HG03139 (cell line): ENCODE measurements around the gene CDS2.
"Not testable (repeated sequence)": the region's sequence is repeated elsewhere in the genome, so short reads cannot be mapped to it uniquely, and the experiment has no call there.

ENCODE experiments used
- ATAC-seq: cut with Tn5 transposase; IDR thresholded peaks from one replicate; pipeline ENCODE4 v1.9.1; 2021; ENCODE audit not compliant: unreplicated experiment

CDS2 gene

DNA sequence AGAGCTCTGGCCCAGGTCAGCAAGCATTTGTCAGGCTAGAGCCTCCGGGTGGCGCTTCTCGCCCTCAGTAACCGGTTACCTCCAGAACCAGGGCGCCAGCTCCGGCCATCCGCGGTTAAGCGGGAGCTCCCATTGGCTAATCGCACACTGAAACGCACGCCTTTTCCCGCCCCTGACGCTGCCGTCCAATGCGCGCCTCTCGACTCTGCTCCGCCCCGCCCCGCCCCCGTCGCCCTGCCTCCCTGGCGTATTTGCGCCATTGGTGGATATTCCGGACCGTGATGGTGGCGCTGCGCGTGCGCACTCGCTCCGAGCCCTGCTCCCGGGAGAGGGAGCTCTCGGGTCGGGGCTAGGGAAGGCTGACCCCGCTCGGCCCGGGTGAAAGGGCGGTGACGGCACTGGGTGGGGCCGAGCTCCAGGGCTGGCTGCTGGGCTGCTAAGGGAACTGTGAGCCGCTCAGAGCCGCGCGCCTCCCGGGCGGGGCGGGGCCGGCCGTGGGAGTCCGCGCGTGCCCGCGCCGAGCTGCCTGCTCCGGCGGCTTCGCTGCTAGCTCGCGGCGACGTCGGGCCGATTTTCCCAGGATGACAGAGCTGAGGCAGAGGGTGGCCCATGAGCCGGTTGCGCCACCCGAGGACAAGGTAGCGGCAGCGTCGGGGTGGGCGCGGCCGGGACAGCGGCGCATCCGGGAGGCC lies at the start of gene CDS2:
TSS of gene CDS2 (plus strand) at position 497 of the 692 bp plus-strand sequence. CDS start at position 582, 85 bp downstream.
- peak; percentile 85 for ATAC-seq

DNA sequence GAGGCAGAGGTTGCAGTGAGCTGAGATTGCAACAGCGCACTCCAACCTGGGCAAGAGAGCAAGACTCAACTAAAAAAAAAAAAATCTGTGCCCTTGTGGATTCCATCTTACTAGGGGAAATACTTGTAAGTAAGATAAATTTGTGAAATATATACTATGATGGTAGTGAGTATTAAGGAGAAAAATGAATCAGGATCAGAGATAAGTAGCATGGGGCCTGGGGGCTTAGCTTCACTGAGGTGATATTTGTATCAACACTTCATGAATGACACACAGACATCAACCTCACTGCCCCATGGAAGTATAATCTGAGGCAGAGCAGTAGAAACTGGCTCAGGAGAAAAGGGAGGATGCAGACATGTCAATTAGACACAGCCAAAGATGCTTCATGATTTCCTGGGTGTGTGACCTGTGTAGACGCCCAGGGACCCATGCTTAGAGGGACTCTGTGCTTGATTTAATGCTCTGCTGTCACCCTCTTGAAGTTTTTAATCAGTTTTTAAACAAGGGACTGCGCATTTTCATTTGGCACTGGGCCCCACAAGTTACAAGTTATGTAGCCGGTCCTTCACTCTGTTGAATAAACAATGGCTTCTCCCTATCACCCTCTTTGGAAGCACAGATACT lies 48.9 kb upstream of the CDS2 start:
- no peak for ATAC-seq

DNA sequence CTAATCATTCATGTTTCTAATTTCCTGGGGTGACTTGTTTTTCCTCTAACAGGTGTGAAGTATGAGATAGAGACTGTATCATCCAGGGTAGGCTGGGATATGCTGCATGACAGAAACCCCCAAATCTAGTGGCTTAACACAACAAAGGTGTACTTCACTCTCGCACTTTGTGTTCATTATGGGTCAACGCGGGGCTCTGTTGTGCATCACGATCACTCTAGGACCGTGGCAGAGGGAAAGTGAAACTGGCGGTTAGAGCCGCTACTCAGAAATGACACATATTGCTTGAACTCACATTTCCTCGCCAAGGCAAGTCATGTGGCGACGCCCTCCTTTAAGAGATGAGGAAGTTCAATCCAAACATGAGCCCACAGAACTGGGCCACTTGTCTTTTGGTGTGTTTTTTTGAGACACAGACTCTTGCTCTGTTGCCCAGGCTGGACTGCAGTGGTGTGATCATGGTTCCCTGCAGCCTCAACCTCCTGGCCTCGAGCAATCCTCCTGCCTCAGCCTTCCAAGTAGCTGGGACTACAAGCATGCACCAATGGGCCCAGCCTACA lies 48.3 kb upstream of the CDS2 start:
- peak; percentile 87 for ATAC-seq

DNA sequence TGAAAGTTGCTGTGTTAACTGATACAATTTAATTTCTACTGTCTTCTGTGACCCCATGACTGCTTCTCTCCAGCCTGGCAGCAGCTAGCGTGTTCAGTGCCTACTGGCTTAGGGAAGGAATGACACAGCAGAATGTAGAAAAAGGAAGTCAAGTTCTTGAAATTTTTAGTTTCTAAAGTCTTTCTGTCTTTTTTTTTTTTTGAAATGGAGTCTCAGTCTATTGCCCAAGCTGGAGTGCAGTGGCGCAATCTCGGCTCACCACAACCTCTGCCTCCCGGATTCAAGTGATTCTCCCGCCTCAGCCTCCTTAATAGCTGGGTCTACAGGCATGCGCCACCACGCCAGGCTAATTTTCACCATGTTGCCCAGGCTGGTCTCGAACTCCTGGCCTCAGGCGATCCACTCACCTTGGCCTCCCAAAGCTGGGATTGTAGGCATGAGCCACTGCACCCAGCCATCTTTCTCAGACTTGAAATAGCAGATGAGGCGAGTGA lies 46.4 kb upstream of the CDS2 start:
- no peak for ATAC-seq

DNA sequence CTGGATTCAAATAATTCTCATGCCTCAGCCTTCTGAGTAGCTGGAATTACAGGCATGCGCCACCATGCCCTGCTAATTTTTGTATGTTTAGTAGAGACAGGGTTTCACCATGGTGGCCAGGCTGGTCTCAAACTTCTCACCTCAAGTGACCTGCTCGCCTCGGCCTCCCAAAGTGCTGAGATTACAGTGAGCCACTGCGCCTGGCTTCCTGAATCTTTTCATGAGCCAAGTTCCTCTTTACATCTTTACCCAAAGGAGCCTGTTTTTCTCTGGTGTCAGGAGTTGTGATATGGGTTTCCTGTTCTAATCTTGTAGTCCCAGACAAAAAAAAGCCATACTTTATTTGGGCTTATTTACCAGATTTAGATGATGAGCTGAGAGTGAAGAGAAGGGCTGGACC lies 41.4 kb upstream of the CDS2 start:
- no peak for ATAC-seq

DNA sequence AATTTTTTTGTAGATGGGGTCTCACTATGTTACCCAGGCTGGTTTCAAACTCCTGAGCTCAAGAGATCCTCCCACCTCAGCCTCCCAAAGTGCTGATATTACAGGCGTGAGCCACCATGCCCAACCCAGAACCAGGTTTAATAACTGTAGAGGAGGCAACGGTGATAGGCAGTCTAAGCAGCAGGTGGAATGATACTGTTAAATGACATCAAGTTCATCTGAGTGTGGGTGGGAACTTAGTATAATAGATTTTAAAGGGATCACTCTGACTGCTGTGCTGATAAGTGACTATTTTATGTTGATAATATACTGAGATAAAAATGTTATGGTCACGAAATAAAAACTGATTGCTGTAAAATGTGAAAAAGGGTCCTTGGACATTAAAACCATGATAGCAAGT lies 38.1 kb upstream of the CDS2 start:
- no peak for ATAC-seq

DNA sequence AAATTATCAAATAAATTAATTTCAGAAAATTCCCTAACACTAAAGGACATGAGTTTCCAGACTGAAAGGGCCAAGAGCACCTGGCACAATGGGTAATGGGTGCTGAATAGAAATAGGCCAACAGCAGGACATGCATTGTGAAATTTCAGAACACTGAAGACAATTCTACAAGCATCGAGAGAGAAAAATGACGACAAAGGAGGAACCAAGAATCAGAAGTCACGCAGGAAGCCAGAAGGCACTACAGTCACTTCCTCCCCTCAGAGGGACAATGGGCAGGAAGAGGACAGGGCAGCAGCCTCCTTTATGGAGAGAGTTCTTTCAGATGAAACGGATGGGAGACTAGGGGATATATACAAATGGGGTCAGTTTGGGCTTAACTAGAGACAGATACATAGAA lies 36.6 kb upstream of the CDS2 start:
- no peak for ATAC-seq

DNA sequence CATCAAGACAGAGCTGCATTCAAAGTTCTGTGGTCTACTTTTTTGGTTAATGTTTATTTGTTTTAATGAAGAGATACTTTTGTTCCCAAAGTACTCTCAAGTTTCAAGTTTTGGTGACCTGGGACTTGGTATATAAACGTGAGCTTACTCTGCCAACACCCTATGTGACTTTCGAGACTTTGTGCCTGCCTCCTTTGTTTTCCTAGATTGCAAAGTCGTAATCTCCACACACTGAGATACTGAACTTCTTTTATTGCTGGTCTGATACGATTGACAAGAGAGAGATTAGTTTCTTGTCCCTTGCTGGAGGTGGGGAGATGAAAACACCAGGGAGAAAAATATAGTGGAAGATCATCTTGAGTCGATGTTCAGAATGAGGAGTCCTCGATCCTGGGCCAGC lies 34.9 kb upstream of the CDS2 start:
- no peak for ATAC-seq

DNA sequence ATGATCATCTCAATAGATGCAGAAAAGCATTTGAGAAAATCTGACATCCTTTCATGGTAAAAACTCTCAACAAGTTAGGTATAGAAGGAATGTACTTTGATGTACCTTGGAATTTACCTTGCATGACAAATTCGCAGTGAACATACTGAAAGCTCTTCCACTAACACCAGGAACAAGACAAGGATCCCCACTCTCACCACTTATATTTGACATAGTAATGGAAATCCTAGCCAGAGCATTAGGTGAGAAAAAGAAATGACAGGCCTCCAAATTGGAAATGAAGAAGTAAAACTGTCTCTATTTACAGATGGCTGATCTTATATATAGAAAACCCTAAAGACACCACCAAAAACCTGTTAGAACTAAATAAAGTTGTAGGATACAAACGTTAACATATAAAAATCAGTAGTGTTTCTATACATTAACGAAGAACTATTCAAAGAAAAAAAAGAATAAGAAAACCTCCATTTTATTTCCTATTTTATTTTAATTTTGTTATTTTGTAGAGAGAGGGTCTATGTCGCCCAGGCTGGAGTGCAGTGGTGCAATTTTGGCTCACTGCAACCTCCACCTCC lies 34.0 kb upstream of the CDS2 start:
- ATAC-seq: no peak

DNA sequence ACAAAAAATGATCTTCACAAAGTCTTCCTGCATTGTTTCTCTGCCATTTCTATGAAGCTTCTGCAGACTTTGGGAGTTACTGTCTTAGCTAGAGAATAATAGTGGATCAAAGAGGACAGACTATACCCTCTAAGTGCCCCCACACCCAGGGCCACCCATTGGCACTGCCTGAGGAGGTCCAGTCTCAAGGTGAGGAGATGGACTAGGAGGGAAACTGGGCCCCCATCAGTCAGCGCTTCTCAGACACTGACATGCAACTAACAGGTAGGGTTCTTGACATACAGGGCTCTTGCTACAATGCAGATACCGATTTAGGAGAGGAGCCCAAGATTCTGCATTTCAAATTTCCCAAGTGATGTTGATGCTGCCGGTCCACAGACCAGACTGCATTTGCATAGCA lies 31.4 kb upstream of the CDS2 start:
- no peak for ATAC-seq

DNA sequence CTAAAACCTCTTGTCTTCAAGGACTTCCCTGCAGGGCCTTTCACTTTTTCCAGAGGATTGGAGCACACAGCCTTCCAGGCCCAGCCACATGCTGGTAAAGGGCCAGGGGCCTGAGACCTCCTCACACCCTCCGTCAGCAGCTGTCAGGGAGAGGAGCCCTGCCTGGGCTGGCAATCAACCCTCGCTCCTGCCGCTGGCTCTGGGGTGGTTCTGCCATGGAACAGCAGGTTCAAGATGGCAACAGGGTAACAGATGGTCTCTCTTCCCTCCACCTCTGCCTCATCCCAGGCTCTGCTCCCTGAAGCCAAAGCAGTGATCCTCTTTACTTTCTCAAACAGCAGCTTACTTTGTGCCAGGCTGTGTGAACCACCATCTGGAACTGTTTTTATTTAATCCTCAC lies 30.9 kb upstream of the CDS2 start:
- no peak for ATAC-seq

DNA sequence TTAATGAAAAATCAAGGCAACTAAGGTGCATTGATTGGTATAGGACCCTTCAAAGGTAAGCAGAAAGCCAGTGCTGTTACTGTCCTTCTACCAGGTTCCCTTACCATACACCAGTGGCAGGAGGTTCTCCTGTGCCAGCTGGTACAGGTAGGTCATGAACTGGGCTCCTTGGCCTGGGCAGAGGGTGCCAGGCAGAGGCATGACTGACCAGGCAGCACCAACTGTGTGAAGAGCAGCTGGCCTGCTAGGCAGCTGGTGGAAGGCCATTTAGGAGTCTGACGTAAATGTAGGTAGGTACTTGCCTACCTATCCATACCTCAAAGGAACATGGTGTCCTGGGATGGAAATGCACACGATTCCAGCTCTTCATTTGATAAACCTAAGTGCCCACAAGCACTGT lies 30.3 kb upstream of the CDS2 start:
- no peak for ATAC-seq

DNA sequence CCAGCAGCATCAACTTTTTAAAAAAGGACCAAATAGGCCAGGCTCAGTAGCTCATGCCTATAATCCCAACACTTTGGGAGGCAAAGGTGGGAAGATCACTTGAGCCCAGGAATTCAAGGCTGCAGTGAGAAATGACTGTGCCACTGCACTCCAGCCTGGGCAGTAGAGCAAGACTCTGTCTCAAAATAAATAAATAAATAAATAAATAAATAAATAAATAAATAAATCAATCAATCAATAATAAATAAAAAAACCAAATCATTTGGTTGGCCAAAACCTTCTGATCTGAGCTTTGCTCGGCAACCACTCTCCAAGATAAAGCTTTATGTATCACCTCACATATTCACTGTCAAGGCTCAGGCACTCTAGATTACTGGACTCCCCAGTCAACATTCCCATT lies 27.8 kb upstream of the CDS2 start:
- not testable (repeated sequence) for ATAC-seq

DNA sequence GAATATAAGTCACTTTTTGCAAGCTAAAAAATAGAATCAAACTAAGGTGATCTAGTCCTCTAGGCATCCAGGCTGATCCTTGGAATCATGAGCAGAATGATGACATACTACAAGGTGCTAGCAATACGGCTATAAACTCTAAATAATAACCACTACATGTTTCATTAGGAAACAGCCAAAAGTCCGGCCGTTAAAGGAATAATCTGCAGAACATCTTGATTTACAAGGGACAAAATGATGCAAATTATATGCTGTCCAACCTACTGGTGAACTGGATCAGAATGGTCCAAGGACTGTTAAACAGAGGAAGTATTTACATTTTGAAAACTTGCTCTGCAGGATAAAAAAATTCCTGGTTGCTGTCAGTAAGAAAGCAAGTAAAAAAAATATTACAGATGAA lies 26.9 kb upstream of the CDS2 start:
- not testable (repeated sequence) for ATAC-seq

DNA sequence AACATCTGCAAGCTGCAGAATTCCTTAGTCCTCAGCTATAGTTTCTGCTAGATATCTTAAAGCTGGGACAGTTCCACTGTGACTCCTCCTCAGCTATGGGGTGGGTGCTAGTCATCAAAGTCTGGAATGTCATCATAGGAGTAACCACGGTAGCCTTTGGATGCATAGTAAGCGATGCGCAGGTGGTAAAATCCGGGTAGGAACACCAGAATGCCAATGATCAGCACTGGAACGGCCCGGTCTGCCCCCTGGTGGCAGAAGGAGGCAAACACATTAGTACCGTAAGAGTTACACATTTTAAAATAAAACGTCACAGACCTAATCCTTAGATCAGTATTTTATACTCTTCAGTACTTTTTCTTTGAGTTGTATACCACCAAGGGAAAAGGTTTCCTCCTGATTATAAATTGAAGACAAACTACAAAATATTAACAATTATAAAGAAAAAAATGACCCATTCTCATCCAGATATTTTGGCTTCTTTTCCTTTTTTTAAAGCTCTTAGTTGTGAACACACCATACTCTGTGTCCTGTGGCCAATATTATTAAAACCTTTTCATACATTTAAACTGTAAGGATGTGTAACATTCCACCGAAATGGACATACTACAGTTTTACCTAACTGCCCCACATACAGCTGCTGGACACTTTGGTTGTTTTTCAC lies 26.0 kb upstream of the CDS2 start:
- ATAC-seq: no peak

DNA sequence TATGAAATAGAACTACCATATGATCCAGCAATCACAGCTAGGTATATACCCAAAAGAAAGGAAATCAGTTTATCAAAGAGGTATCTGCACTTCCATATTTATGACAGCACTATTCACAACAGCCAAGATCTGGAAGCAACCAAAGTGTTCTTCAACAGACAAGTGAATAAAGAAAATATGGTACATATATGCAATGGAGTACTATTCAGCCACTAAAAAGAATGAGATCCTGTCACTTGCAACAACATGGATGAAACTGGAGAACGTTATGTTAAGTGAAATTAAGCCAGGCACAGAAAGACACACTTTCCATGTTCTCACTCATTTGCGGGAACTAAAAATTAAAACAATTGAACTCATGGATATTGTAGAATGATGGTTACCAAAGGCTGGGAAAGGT lies 22.3 kb upstream of the CDS2 start:
- ATAC-seq: no peak

DNA sequence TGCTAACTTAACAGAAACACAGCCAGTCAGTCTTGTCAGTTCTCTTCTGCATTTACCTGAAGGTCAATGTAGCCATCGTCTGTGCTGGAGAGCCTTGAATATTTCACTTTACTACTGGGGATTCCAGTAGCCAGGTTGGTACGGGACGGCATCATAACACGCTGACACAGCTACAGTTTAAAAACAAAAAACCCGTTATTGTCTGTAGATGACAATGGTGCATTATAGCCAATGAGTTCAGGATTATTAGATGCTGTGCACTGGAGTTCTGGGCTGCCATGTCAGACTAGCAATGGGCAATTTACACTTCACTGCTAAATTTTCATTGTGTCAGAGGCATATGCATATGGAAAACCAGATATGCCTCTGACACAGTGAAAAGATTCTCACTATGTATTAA lies 17.5 kb upstream of the CDS2 start:
- ATAC-seq: no peak

DNA sequence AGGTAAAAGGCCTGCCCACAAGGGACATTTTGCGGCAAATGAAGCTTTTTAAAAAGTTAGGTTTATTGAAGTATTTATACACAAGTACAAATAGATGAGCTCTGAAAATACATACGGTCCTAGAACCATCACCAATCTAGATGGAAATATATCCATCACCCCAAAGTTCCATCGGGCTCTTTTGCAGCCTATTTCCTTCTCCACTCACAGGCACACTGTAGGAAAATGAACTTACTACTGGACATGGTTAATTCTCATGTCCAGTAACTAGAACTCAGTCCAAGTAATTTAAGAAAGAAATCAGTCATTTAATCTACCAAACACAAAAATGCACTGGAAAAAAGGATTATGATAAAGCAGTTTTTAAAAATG lies 13.2 kb upstream of the CDS2 start:
- ATAC-seq: no peak

DNA sequence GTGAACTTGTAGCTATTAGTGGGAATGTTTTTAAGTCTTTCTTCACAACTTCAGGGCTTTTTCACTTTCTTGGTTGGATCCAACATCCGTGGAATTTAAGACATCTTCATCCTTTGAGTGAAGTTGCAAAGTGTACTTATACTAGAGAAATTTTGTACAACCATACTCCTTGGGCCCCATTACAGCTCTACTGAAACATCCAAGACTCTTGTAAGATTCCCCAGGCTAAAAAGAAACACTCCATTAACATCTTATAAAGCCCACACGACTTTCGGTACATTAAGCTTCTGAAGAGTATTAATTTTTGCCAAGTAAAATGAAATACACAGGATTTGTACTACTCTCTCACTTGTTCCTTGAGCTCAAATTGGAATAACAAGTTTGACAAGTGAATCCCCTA lies 12.4 kb upstream of the CDS2 start:
- ATAC-seq: no peak

DNA sequence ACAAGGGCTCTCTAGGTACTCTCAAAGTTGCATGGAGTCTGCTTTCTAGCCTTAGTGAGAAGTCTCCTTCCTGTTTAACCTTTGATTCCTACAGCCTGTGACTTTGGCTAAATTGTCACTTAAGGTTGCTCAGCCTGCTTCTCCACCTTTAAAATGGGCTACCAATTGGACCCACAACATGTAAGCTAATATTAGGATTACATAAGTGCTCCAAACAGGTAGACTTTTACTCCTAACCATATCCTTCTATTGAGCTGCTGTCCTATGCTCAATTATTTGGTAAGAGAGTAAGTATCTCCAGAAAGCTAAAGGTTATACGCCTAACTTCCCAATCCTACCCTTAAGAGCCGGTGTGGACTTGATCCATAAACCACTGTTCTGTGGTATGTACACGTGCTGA lies 9.9 kb upstream of the CDS2 start:
- ATAC-seq: no peak

DNA sequence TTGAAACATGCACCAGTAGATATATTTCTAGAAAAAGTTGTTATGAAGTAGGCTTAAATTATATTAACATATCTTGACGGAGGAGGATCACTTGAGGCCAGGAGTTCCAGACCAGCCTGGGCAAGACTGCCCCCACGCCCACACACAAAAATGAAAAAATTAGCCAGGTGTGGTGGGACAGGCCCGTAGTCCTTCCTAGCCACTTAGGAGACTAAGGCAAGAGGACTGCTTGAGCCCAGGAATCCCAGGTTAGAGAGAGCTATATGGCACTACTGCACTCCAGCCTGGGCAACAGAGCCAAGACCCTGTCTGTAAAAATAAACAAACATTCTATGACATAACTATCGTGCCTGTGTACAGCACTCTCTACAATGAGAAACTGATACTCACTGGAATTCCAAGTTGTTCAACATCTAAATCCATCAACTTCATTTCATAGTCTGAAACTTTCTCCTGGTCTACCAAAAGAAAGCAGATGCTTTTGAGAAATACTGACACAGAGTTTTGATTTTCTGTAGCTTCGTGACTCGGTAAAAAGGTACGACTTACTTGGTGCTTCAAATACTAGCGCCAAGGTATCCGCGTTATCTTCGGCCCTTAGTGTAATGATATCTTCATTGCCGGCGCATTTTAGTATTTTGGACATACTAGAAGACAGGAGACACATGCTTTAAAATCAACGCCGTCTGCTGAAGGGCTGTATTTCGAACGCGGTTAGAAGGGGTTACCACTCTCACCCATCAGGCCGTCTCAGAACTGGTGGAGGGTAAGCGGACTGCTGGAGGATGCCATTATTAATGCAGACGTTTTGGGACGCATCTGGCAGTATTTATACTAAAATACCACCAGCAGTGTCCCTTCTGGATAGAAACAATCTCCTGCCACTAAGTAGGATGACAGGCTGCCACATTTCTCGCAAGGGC lies 8.3 kb upstream of the CDS2 start:
- no peak for ATAC-seq
